ENCODE results near the gene ADGRG1.

DNA sequence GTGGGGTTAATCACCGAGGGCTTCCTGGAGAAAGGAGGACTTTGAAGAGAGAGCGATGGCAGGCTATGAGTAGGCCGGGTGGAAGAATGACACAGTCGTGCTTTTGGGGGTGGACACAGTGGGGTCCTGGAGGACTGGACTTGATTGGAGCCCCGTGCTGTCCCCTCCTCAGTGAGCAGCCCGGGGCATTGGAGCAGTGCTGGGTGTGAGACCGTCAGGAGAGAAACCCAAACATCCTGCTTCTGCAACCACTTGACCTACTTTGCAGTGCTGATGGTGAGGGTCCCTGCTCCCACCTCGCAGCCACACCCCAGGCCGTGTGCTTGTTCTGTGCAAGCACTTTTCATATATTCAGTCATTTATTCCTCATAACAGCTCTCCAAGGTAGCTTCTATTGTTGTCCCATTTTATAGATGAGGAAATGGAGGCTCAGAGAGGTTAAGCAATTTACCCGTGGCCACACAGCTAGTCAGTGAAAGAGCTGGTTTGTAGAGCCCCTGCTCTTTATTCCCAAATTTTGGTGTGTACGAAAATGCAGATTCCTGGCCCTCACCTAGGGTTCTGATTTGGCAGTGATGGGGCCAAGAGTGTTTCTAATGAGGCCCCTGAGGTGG, 28.0 kb downstream of the ADGRG1 start:
- TF ChIP-seq CTCF (IDR thresholded peaks at IDR 0.05): no peak
- TF ChIP-seq POLR2A (IDR thresholded peaks at IDR 0.05): no peak

Data from transverse colon (tissue), 3 donors.